IgD-negative memory B cell (primary cell): ENCODE results near the gene CYGB. TPM values are rescaled to one million over a fixed set of nuclear protein-coding genes. Genes with fewer than 3 reads are reported as not detected.

Experiments
- H3K27ac Mint-ChIP-seq, 3 donors: one replicate each; pipeline ENCODE4 v1.8.0; 2020 to 2022; ENCODE audit warnings: mild to moderate bottlenecking in 3 of 3, mixed read lengths in 3 of 3, moderate library complexity in 1 of 3
- H3K27me3 Mint-ChIP-seq: one replicate; pipeline ENCODE4 v1.8.0; 2021; ENCODE audit warnings: mixed read lengths
- H3K36me3 Mint-ChIP-seq: one replicate; pipeline ENCODE4 v1.8.0; 2020; ENCODE audit warnings: mild to moderate bottlenecking, mixed read lengths
- H3K4me1 Mint-ChIP-seq, 3 donors: one replicate each; pipeline ENCODE4 v1.8.0; 2020 to 2022; ENCODE audit warnings: mixed read lengths in 3 of 3, mild to moderate bottlenecking in 1 of 3
- H3K4me3 Mint-ChIP-seq, 4 donors: one replicate each; pipeline ENCODE4 v1.8.0; 2020 to 2022; ENCODE audit warnings: mild to moderate bottlenecking in 4 of 4, mixed read lengths in 4 of 4, moderate library complexity in 3 of 4
- H3K9me3 Mint-ChIP-seq, 3 donors: one replicate each; pipeline ENCODE4 v1.8.0; 2020 to 2021; ENCODE audit warnings: mixed read lengths in 3 of 3, mild to moderate bottlenecking in 1 of 3
- polyA plus RNA-seq: library from polyadenylated mRNA; unstranded; fragments of 300-500 nt; fragmentation: Illumina TruSeq; gene quantifications from one replicate; pipeline ENCODE4 v1.2.3, GENCODE V29; 2021

The CYGB gene
- 2.1 TPM for polyA plus RNA-seq

DNA sequence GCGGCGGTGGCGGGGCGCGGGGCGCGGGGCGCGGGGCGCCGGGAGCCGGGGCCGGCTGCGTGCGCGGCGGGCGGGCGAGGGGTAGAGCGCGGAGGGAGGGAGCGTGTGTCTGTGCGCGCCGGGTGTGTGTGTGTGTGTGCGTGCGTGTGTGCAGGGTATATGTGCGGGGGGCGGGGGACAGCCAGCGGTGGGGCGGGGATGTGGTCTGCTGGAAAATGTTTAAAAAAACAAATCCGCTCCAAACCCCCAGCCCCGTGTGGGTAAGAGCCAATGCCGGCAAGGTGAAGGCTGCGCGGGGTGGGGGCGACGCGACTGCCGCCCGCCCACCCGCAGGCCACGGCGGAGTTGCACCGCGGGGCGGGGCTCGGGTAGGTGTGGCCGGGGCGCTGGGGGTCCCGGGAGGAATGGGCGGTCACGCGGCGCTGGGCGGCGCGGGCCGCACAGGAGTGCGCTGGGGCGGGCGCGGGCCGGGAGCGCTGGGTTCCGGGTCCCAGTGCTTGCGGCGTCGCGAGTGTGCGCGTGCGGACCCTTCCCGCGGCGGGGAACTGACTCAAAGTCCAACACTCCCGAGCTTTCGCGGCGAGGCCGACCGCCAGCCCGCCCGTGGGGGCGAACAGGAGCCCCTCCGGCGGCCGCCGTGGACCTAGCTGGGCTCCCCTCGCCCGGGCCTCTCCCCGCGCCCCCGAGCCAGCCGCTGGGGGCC is at the start of gene CYGB:
TSS of gene CYGB (minus strand) at position 132 of the 703 bp plus-strand sequence. CDS start 167 bp downstream, outside the sequence.
- Mint-ChIP-seq H3K4me3 (peak within 1 kb of the TSS; percentile 42 to 88 (median 58)), H3K36me3 (peaks cover 3% of the 10 kb centered on the region), H3K27ac (no peak within 1 kb of the TSS), H3K9me3 (no peaks in the 10 kb centered on the region), H3K27me3 (peaks cover 15% of the 10 kb centered on the region), H3K4me1 (peaks cover 7 to 13% (median 11%) of the 10 kb centered on the region in 3 donors)

DNA sequence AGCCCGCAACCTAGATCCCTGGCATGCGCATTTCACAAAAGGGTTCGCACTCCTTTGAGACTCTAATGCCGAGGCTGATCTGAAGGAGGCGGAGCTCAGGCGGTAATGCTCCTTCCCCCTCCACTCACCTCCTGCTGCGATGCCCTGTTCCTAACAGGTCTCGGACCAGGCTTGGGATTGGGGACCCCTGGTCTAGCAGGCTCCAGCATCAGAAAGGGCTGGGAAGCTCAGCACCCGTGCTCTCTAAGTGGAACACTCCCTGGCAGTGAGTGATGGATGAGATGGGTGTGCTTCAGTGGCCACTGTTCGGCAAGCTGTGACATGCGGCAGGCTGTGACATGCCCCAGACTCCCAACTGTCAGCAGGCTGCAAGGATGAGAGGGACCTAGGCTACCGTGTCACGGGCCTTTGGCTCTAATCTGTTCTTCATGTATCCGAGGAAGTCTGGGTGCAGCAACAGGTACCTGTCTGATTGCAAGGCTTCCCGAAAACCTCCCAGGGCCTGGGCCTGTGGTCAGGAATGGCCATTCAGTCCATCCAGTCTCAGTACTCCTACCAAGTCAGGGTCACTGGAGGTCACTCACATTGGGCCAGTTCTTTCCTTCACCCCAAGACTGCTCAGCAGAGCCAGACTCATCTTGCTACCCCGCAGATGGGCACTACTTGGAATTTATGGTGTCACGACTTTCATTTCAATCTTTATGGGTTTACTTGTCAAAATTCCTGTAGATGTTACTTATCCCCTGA is 49.4 kb upstream of the CYGB start:
- H3K27me3 Mint-ChIP-seq: peaks cover 27% of the 10 kb centered on the region
- peaks cover 6% of the 10 kb centered on the region for H3K36me3 Mint-ChIP-seq
- peaks cover 0 to 5% (median 0%) of the 10 kb centered on the region in 3 donors for H3K9me3 Mint-ChIP-seq
- peak overlapping the region in 3 of 4 donors; percentile 30 to 84 (median 32) for H3K4me3 Mint-ChIP-seq
- H3K27ac Mint-ChIP-seq: peak overlapping the region in 1 of 3 donors; percentile 9
- peaks cover 0 to 4% (median 0%) of the 10 kb centered on the region in 3 donors for H3K4me1 Mint-ChIP-seq

DNA sequence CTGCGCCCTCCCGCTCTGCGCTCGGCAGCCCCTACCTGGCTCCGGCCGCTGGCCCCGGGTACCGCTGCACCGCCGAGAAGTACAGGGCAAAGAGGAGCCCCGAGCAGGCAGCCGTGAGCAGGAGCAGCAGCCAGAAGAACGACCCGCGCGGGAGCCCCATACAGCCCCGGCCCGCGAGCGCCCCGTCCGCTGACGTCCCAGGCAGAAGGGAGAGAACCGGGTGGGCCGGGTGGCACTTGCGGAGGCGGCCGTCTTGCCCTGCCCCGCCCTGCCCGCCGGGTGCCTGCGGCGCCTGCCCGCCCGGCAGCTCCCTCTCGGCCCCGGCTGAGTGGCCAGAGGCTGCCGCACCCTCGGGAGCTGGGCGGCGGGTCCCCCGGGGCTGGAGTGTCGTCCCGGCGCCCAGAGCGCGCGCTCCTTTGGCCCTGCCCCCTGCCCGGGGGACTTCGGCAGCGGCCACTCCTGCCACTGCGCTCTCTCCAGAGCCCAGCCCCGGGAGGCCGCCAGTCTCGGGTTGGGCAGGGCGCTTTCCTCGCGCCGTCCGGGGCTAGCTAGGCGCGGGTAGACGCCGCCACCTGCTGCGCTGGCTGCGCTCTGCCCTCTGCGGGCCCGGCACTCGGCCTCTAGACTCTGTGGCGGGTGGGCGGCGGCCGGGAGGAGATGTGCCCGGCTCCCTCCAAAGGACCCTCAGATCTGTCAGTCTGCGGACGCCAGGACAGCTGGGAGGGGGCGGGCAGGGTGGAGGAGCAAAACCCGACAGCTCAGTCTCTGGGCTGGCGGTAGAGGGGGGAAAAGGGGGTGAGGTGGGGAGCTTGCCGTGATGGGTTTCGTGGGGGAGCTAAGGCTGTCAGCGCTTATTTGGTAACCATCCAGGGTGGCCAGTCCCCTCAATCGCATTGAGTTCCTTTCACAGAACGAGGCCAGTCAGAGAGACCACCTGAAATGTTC is 48.4 kb upstream of the CYGB start, which contains the start of gene ST6GALNAC2:
TSS of gene ST6GALNAC2 (minus strand) at position 212 of the 945 bp plus-strand sequence. CDS start at position 160, 52 bp downstream.
- Mint-ChIP-seq H3K27me3 (peaks cover 27% of the 10 kb centered on the region), H3K27ac (no peak within 1 kb of the TSS), H3K4me3 (peak within 1 kb of the TSS; percentile 74 to 91 (median 80)), H3K36me3 (peaks cover 6% of the 10 kb centered on the region), H3K4me1 (peaks cover 0 to 4% (median 0%) of the 10 kb centered on the region in 3 donors), H3K9me3 (peaks cover 0 to 5% (median 0%) of the 10 kb centered on the region in 3 donors)

DNA sequence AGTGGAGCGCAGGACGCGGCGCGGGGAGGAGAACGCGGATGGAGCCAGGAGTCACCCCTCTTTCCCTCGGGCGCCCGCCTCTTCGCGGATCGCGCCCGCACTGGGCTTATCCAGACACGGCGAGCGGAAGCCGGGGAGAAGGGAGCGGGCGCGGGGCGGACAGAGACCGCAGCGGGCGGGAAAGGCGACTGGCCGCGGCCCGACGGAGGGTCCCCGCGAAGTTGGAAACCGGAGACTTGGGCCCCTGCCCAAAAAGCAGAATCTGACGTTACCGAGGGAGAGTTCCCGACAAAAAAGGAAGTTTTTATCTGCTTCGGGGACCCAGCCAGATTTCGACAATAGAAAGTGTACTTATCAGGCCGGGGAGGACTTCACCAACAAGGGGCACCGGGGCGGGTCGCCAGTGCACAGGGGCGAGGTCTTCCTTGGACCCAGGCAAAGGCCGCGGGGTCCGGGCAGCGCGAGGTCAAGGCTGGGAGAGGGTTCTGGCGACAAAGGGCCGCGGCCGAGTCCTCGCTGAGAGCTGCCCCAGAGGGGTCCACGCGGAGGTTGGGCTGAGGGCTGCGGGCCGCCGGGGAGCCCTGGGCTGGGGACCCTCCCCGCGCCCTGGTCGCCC is 47.6 kb upstream of the CYGB start:
- Mint-ChIP-seq H3K9me3 (peaks cover 0 to 5% (median 0%) of the 10 kb centered on the region in 3 donors), H3K27me3 (peaks cover 27% of the 10 kb centered on the region), H3K36me3 (peaks cover 6% of the 10 kb centered on the region), H3K4me1 (peaks cover 0 to 4% (median 2%) of the 10 kb centered on the region in 3 donors), H3K4me3 (peak overlapping the region; percentile 74 to 91 (median 79)), H3K27ac (no peak overlapping the region)

DNA sequence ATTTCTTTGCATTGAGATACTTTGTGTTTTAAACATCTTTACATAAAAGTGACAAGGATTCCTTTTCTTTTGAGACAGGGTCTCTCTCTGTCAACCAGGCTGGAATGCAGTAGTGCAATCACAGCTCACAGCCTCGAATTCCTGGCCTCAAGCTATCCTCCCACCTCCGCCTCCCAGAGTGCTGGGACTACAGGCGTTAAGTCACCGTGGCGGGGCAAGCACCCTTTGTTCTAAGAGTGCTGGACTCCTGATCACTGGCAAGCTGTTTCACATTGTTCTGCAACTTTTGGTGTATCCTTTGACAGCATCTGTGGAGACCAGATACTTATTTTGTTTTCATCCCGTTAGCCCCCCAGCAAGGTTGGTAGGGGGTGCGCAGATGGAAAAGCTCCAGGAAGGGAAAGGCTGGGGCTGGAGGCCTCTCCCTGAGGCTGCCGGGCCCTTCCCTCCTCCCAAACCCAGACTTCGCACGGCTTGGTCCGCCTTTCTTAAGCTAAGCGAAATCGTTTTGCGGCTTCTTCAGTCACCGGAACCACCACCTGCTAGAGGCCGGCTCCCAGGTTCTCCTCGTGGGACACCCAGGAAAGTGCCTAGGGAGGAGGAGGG is 47.0 kb upstream of the CYGB start:
- Mint-ChIP-seq H3K27ac (no peak overlapping the region), H3K4me3 (peak overlapping the region; percentile 74 to 91 (median 79)), H3K27me3 (peaks cover 27% of the 10 kb centered on the region), H3K36me3 (peaks cover 5% of the 10 kb centered on the region), H3K4me1 (peaks cover 0 to 4% (median 2%) of the 10 kb centered on the region in 3 donors), H3K9me3 (peaks cover 0 to 3% (median 0%) of the 10 kb centered on the region in 3 donors)

DNA sequence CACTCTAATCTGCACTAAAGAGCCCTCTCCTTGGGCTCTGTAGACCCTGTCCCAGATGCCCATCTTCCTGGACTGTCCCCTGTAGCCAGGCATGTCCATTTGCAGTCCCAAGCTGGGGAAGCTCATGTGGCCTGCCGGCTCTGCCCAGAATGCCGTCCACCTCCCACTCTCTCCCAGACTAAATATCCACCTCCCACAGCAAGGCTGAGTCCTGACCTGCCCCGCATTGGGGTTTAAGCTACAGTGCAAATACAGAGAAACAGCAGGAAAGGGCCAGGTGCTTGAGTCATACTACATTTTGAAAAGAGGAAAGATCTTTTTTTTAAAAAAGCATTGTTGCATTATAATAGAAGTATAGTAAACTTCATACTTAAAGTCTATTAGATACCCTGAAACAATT is 45.2 kb upstream of the CYGB start:
- H3K36me3 Mint-ChIP-seq: peaks cover 3% of the 10 kb centered on the region
- H3K27ac Mint-ChIP-seq: no peak overlapping the region
- no peak overlapping the region for H3K4me3 Mint-ChIP-seq
- no peaks in the 10 kb centered on the region for H3K9me3 Mint-ChIP-seq
- peaks cover 13% of the 10 kb centered on the region for H3K27me3 Mint-ChIP-seq
- peaks cover 0 to 7% (median 4%) of the 10 kb centered on the region in 3 donors for H3K4me1 Mint-ChIP-seq

DNA sequence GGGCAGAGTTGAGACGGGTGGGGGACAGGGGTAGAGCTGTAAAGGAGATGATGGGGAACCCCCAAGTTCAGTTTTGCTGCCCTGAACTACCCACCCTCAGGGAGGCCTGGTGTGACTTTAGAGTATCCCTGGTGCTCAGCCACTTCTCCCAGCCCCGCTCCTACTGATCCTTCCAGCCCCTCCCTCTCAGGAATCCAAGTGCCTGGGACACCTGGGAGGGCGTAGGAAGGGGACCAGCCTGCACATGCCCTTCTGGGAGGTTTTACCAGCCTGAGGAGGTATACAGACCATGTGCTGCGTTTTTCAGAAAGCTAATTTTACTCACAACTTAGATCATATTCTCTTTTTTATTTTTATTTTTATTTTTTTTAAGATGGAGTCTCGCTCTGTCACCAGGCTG is 44.0 kb upstream of the CYGB start:
- Mint-ChIP-seq H3K36me3 (no peaks in the 10 kb centered on the region), H3K4me1 (peaks cover 0 to 4% (median 4%) of the 10 kb centered on the region in 3 donors), H3K9me3 (no peaks in the 10 kb centered on the region), H3K27me3 (peaks cover 5% of the 10 kb centered on the region), H3K4me3 (no peak overlapping the region), H3K27ac (no peak overlapping the region)

DNA sequence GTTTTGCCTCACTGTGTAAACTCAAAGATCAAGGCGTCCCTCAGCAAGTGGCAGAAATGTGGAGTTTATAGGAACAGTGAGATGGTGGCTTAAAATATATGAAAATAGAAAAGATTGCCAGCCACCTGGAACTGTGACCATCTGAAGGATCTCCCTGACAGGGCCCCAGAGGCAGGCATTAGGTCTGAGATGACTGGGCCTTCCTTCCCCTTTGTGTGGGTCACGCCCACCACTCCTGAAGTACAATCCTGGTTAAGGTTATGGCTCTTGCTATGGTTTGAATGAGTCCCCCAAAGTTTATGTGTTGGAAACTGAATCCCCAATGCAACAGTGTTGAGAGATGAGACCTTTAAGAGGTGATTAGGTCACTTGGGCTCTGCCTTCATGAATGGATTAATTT is 41.8 kb upstream of the CYGB start:
- no peaks in the 10 kb centered on the region for H3K36me3 Mint-ChIP-seq
- no peaks in the 10 kb centered on the region for H3K27me3 Mint-ChIP-seq
- H3K4me3 Mint-ChIP-seq: no peak overlapping the region
- H3K4me1 Mint-ChIP-seq: peaks cover 0 to 4% (median 3%) of the 10 kb centered on the region in 3 donors
- H3K9me3 Mint-ChIP-seq: no peaks in the 10 kb centered on the region
- H3K27ac Mint-ChIP-seq: no peak overlapping the region

DNA sequence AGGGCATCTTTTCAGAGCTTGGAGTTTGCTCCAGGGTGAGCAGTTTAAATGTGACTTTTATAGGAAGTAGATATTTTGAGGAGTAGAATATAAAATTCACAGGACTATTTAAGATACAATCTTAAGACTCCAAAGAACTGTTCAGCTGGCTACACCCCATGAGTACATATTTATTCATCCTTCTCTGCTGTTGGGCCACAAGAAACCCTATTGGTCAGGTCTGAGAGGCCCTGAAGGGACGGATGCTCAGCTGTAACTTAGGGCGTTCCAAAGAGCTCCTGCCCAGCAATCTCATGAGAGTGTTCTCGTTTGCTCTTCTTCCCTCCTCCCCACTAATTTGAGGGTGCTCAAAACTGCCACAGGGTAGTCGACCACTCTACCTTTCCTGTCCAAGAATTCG is 40.9 kb upstream of the CYGB start:
- no peaks in the 10 kb centered on the region for H3K36me3 Mint-ChIP-seq
- no peaks in the 10 kb centered on the region for H3K9me3 Mint-ChIP-seq
- no peaks in the 10 kb centered on the region for H3K27me3 Mint-ChIP-seq
- H3K4me1 Mint-ChIP-seq: peaks cover 0 to 4% (median 3%) of the 10 kb centered on the region in 3 donors
- H3K27ac Mint-ChIP-seq: no peak overlapping the region
- H3K4me3 Mint-ChIP-seq: no peak overlapping the region

DNA sequence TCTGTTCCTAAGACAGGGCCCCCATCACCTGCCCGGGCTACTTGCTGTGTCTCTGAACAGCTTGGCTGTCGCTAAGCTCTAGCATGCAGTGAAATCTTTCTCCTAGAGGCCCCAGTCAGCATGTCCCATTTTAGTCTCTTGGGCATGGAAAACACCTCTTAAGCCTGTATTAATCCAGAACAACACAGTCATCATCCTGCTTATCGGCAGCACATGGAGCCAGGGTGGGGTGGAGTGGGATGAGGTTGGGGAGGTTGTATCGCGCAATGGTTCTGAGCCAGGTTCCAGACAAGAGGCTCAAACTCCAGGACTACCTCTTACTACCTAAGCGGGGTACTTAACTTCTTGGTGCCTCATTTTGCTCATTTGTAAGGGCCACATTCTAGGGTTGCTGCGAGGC is 40.4 kb upstream of the CYGB start:
- H3K27me3 Mint-ChIP-seq: no peaks in the 10 kb centered on the region
- H3K4me1 Mint-ChIP-seq: peaks cover 0 to 4% (median 3%) of the 10 kb centered on the region in 3 donors
- H3K36me3 Mint-ChIP-seq: no peaks in the 10 kb centered on the region
- no peak overlapping the region for H3K4me3 Mint-ChIP-seq
- no peak overlapping the region for H3K27ac Mint-ChIP-seq
- H3K9me3 Mint-ChIP-seq: no peaks in the 10 kb centered on the region

DNA sequence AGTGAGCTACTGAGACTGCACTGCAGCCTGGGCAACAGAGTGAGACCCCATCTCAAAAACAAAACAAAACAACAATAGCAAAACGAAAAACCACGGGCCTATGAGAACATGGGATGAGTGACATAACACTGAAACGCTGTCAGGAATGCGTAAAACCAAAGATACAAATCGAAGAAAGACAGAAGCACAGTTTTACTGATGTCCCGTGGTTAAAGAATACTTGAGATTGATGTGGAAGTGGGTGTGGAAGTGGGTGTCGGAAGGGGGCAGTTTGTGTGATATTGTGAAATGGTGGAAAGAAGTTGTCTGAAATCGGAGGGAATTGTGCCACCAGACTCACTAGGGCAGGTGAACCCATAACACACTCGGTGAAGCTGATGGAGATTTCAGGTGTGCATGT is 38.7 kb upstream of the CYGB start:
- H3K36me3 Mint-ChIP-seq: no peaks in the 10 kb centered on the region
- no peak overlapping the region for H3K4me3 Mint-ChIP-seq
- H3K4me1 Mint-ChIP-seq: peaks cover 0 to 5% (median 4%) of the 10 kb centered on the region in 3 donors
- H3K9me3 Mint-ChIP-seq: no peaks in the 10 kb centered on the region
- peaks cover 4% of the 10 kb centered on the region for H3K27me3 Mint-ChIP-seq
- H3K27ac Mint-ChIP-seq: no peak overlapping the region

DNA sequence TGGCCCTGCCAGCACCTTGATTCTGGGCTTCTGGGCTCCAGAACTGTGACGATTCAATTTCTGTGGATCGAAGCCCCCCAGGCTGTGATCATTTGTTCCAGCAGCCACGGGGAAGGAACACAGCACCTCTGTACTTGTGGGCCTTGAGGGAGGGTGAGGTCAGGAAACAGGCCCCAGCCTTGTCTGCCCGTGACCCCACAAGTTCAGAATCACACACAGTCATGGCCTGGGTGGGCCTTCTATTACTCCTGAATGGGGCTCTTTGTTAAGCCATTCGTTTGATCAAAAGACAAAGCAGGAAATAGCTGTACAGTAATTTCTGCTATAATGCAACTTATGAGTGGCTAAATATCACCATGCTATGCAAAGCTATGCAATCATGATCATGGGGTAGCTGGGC is 38.1 kb upstream of the CYGB start:
- H3K9me3 Mint-ChIP-seq: no peaks in the 10 kb centered on the region
- peaks cover 0 to 4% (median 4%) of the 10 kb centered on the region in 3 donors for H3K4me1 Mint-ChIP-seq
- H3K27ac Mint-ChIP-seq: no peak overlapping the region
- H3K36me3 Mint-ChIP-seq: no peaks in the 10 kb centered on the region
- peaks cover 4% of the 10 kb centered on the region for H3K27me3 Mint-ChIP-seq
- H3K4me3 Mint-ChIP-seq: no peak overlapping the region

DNA sequence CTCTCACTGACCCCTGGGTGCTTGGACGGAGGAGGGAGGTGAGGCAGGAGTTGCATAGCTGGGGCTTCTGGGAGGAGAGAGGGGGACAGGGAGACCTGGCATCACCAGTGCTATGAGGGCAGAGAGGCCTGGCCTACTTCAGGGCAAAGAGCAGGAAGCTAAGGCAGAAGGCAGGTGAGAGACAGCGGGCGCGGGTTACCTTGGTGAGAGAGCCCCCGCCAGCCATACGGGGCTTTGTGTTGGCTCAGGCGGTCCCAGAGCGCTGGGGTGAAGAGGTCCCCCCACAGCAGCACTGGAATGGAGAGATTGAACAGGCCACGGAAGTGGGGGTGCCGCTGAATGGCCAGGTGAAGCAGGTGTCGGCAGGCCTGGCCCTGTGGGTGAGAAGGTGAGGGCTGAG is 36.7 kb upstream of the CYGB start:
- Mint-ChIP-seq H3K27me3 (peaks cover 4% of the 10 kb centered on the region), H3K4me3 (no peak overlapping the region), H3K27ac (no peak overlapping the region), H3K36me3 (no peaks in the 10 kb centered on the region), H3K4me1 (peaks cover 0 to 3% (median 1%) of the 10 kb centered on the region in 3 donors), H3K9me3 (no peaks in the 10 kb centered on the region)

DNA sequence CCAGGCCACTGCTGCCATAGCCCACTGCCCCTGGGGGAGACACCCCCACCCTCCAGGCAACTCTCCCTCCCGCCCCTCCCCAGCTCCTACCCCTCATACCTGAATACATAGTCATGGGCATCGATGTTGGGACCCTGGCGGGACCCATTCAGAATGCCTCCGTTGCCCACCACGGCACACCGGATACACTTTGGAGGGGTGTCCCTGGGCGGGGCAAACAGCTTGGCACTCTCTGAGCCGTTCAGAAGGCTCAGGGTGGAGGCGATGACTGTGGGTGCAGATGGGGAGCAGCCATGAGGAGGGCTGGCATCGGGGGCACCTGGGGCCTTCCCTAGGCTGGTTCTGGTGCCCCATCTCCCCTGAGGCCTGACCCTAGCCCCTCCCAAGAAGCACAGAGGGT is 35.6 kb upstream of the CYGB start:
- Mint-ChIP-seq H3K9me3 (no peaks in the 10 kb centered on the region), H3K4me3 (no peak overlapping the region), H3K27ac (no peak overlapping the region), H3K27me3 (peaks cover 6% of the 10 kb centered on the region), H3K4me1 (peaks cover 0 to 7% (median 5%) of the 10 kb centered on the region in 3 donors), H3K36me3 (no peaks in the 10 kb centered on the region)
